MG63 (cell line): ENCODE measurements around the gene ABCB11. TPM values are rescaled to one million over a fixed set of nuclear protein-coding genes. Genes with fewer than 3 reads are reported as not detected.
A peak's percentile ranks its signal among the peaks of the same experiment; 100 is the strongest.
"Not testable (repeated sequence)": the region's sequence is repeated elsewhere in the genome, so short reads cannot be mapped to it uniquely, and the experiment has no call there.

Source experiments
- DNase-seq: peaks from one replicate; pipeline ENCODE4 v3.0.0-alpha.2; 2020
- H3K27me3 ChIP-seq: fragments of 250-450 bp; sonication (Bioruptor Pico); 2 replicates; pipeline ENCODE4 v1.5.1; 2020; ENCODE audit warnings: mild to moderate bottlenecking, moderate library complexity
- H3K36me3 ChIP-seq: fragments of 250-450 bp; sonication (Bioruptor Pico); 2 replicates; pipeline ENCODE4 v1.5.1; 2020; ENCODE audit warnings: mild to moderate bottlenecking, moderate library complexity
- H3K4me3 ChIP-seq: fragments of 250-450 bp; sonication (Bioruptor Pico); 2 replicates; pipeline ENCODE4 v1.5.1; 2020; ENCODE audit warnings: mild to moderate bottlenecking, moderate library complexity
- H3K9me3 ChIP-seq: fragments of 250-450 bp; sonication (Bioruptor Pico); 2 replicates; pipeline ENCODE4 v1.5.1; 2020; ENCODE audit warnings: mild to moderate bottlenecking, moderate library complexity
- total RNA-seq: library from RNA; depleted of rRNA; stranded (reverse); fragments of >200 nt; shearing (Covaris generic); gene quantifications from 2 replicates; pipeline ENCODE4 v1.2.3, GENCODE V29; 2014; ENCODE audit warnings: low replicate concordance; rRNA removed

The ABCB11 gene
- total RNA-seq, 1 experiment from 2014 or later, result not detected

GRCh38 chr2:168901003-168901402 is 130.1 kb downstream of the ABCB11 start, which contains the start of gene G6PC2:
Gene G6PC2, plus strand, starts transcription at chr2:168901291. Its CDS starts 41 bp downstream, at chr2:168901332.
- no peak for DNase-seq
- H3K36me3 ChIP-seq, result no peaks in the 10 kb centered on the region
- H3K9me3 ChIP-seq, result no peaks in the 10 kb centered on the region
- H3K27me3 ChIP-seq, result peaks cover 36% of the 10 kb centered on the region
- H3K4me3 ChIP-seq, result no peak within 1 kb of the TSS

- Histone ChIP-seq H3K4me3 (no peak overlapping the region), H3K27me3 (peaks cover 10% of the 10 kb centered on the region; the same call in 1 of the 2 replicates), H3K36me3 (no peaks in the 10 kb centered on the region), H3K9me3 (no peaks in the 10 kb centered on the region)
- DNase-seq, result no peak
These were observed 133.7 kb downstream of the ABCB11 start for GRCh38 chr2:168897449-168897848.

- DNase-seq, result no peak
- no peaks in the 10 kb centered on the region for H3K9me3 ChIP-seq
- H3K27me3 ChIP-seq, result peaks cover 11% of the 10 kb centered on the region
These were observed 134.3 kb downstream of the ABCB11 start for GRCh38 chr2:168896783-168897182.

GRCh38 chr2:168895771-168896170 is 135.4 kb downstream of the ABCB11 start:
- no peak for DNase-seq
- Histone ChIP-seq H3K9me3 (no peaks in the 10 kb centered on the region), H3K4me3 (no peak overlapping the region), H3K27me3 (peaks cover 8% of the 10 kb centered on the region), H3K36me3 (no peaks in the 10 kb centered on the region)

More at GRCh38 chr2:168896783-168897182, 134.3 kb downstream of the ABCB11 start:
- Histone ChIP-seq H3K4me3 (no peak overlapping the region), H3K36me3 (no peaks in the 10 kb centered on the region)

GRCh38 chr2:168894720-168895119 is 136.4 kb downstream of the ABCB11 start:
- no peaks in the 10 kb centered on the region for H3K36me3 ChIP-seq
- no peak for DNase-seq

GRCh38 chr2:168894101-168894500 is 137.0 kb downstream of the ABCB11 start:
- no peaks in the 10 kb centered on the region for H3K9me3 ChIP-seq
- no peak for DNase-seq

More at GRCh38 chr2:168894720-168895119, 136.4 kb downstream of the ABCB11 start:
- Histone ChIP-seq H3K4me3 (no peak overlapping the region), H3K27me3 (peaks cover 8% of the 10 kb centered on the region), H3K9me3 (no peaks in the 10 kb centered on the region)

GRCh38 chr2:168892327-168892726 is 138.8 kb downstream of the ABCB11 start:
- no peaks in the 10 kb centered on the region for H3K9me3 ChIP-seq
- DNase-seq, result no peak

More at GRCh38 chr2:168894101-168894500, 137.0 kb downstream of the ABCB11 start:
- Histone ChIP-seq H3K27me3 (peaks cover 8% of the 10 kb centered on the region), H3K36me3 (no peaks in the 10 kb centered on the region), H3K4me3 (no peak overlapping the region)

GRCh38 chr2:168890006-168890782 is 140.9 kb downstream of the ABCB11 start, which contains the start of gene SPC25:
Gene SPC25, minus strand, starts transcription at chr2:168890430. Its CDS starts 911 bp downstream, at chr2:168889519.
- no peaks in the 10 kb centered on the region for H3K9me3 ChIP-seq
- peak; percentile 94 for DNase-seq
- peaks cover 21% of the 10 kb centered on the region for H3K36me3 ChIP-seq
- H3K27me3 ChIP-seq, result peaks cover 8% of the 10 kb centered on the region
- peak within 1 kb of the TSS; percentile 86 for H3K4me3 ChIP-seq

More at GRCh38 chr2:168892327-168892726, 138.8 kb downstream of the ABCB11 start:
- Histone ChIP-seq H3K36me3 (peaks cover 12% of the 10 kb centered on the region), H3K4me3 (no peak overlapping the region), H3K27me3 (peaks cover 8% of the 10 kb centered on the region)

- peaks cover 26% of the 10 kb centered on the region for H3K36me3 ChIP-seq
- no peak for DNase-seq
- H3K27me3 ChIP-seq, result peaks cover 8% of the 10 kb centered on the region
- no peaks in the 10 kb centered on the region for H3K9me3 ChIP-seq
- H3K4me3 ChIP-seq, result peak overlapping the region; percentile 86
These were observed 141.5 kb downstream of the ABCB11 start for GRCh38 chr2:168889635-168890005.

- no peak for DNase-seq
- H3K4me3 ChIP-seq, result no peak overlapping the region
- peaks cover 26% of the 10 kb centered on the region for H3K36me3 ChIP-seq
- H3K9me3 ChIP-seq, result no peaks in the 10 kb centered on the region
- no peaks in the 10 kb centered on the region for H3K27me3 ChIP-seq
These were observed 146.1 kb downstream of the ABCB11 start for GRCh38 chr2:168884975-168885374.

- DNase-seq, H3K4me3 ChIP-seq, H3K9me3 ChIP-seq, H3K27me3 ChIP-seq: not testable (repeated sequence)
- peaks cover 14% of the 10 kb centered on the region for H3K36me3 ChIP-seq
These were observed 149.0 kb downstream of the ABCB11 start for GRCh38 chr2:168882163-168882562.

- DNase-seq, result no peak
These were observed 156.6 kb downstream of the ABCB11 start for GRCh38 chr2:168874368-168875054.

GRCh38 chr2:168870824-168871223 is 160.3 kb downstream of the ABCB11 start:
- not testable (repeated sequence) for DNase-seq, H3K27me3 ChIP-seq, H3K4me3 ChIP-seq, H3K9me3 ChIP-seq
- H3K36me3 ChIP-seq, result peaks cover 32% of the 10 kb centered on the region

More at GRCh38 chr2:168874368-168875054, 156.6 kb downstream of the ABCB11 start:
- no peak overlapping the region for H3K4me3 ChIP-seq
- no peaks in the 10 kb centered on the region for H3K9me3 ChIP-seq
- H3K36me3 ChIP-seq, result peaks cover 30% of the 10 kb centered on the region
- no peaks in the 10 kb centered on the region for H3K27me3 ChIP-seq

Other genes starting within 250 kb of the ABCB11 start
- 0.23 and 0.35 TPM in 2 replicates for gene NOSTRIN, start 228.7 kb downstream of the ABCB11 start, total RNA-seq
- gene SPC25, start 140.9 kb downstream of the ABCB11 start, total RNA-seq, result 28.1 and 32.4 TPM in 2 replicates
- gene G6PC2, start 130.0 kb downstream of the ABCB11 start, total RNA-seq, result not detected in 2 replicates
- not detected in 2 replicates for gene DHRS9, start 38.2 kb upstream of the ABCB11 start, total RNA-seq